Body of pancreas (tissue), 4 donors: ENCODE measurements around the gene GALE.

ENCODE experiments used
- CTCF ChIP-seq, 7 experiments: fragments of 450-650 bp in 4 of 7; fragments of 200-600 bp in 3 of 7; sonication (generic) in 3 of 7; IDR thresholded peaks; one replicate each; pipeline ENCODE4 v1.5.1; 2016 to 2019; ENCODE audit warnings: antibody characterized with exemption in 7 of 7
- POLR2A ChIP-seq, 3 donors: fragments of 450-650 bp; IDR thresholded peaks; one replicate each; pipeline ENCODE4 v1.6.1; 2016; ENCODE audit warnings: antibody characterized with exemption in 3 of 3, mild to moderate bottlenecking in 2 of 3

- TF ChIP-seq POLR2A (IDR thresholded peaks at IDR 0.05) (no peak), CTCF (IDR thresholded peaks at IDR 0.05) (no peak)
Measured at GRCh38 chr1:23823767-23824166, 23.2 kb upstream of the GALE start.
